ENCODE results near the gene ATXN2L.
"Not testable (repeated sequence)": the region's sequence is repeated elsewhere in the genome, so short reads cannot be mapped to it uniquely, and the experiment has no call there.

- not testable (repeated sequence) for TF ChIP-seq CTCF, POLR2A (IDR thresholded peaks at IDR 0.05)
These were observed 44.8 kb downstream of the ATXN2L start for GRCh38 chr16:28867646-28868045.

Measured in ovary (tissue), 3 donors.